HEK293 (cell line): Measurements from ENCODE around the gene CEP350.

ENCODE experiments used
- CTCF ChIA-PET: fragments of 350-600 bp; formaldehyde crosslinking; extraction: SDS; loops from one replicate; lab custom pipeline; 2021; ENCODE audit warnings: antibody characterized with exemption; lab: Yijun Ruan, JAX
- POLR2A ChIA-PET: fragments of 300-600 bp; formaldehyde crosslinking; extraction: SDS; loops from one replicate; lab custom pipeline; 2020; ENCODE audit warnings: antibody characterized with exemption, inconsistent platforms; lab: Yijun Ruan, JAX
- H3K27ac ChIP-seq: fragments of 200-500 bp; sonication (Bioruptor generic); 2 replicates; pipeline ENCODE4 v1.5.1; 2014; ENCODE audit warnings: low read depth, low read length, control low read depth, inconsistent platforms; ENCODE audit errors: extremely low read depth
- H3K36me3 ChIP-seq, 2 experiments: fragments of 200-500 bp in 1 of 2; sonication (Bioruptor generic) in 1 of 2; 1 replicate in 1 of 2; 2 replicates in 1 of 2; pipeline ENCODE4 v1.5.1; 2014 to 2017; ENCODE audit warnings: inconsistent platforms in 2 of 2, low read length in 2 of 2; ENCODE audit not compliant: control insufficient read depth in 2 of 2, insufficient read depth in 1 of 2
- H3K4me1 ChIP-seq: fragments of 200-500 bp; sonication (Bioruptor generic); 2 replicates; pipeline ENCODE4 v1.5.1; 2014; ENCODE audit warnings: mild to moderate bottlenecking, low read length, inconsistent platforms; ENCODE audit not compliant: control insufficient read depth, insufficient read depth
- H3K4me3 ChIP-seq: 2 replicates; pipeline ENCODE4 v1.5.1; 2011; ENCODE audit warnings: low read depth, mild to moderate bottlenecking, control low read depth, low read length, moderate library complexity
- H3K9me3 ChIP-seq: fragments of 200-500 bp; sonication (Bioruptor generic); 2 replicates; pipeline ENCODE4 v1.5.1; 2014; ENCODE audit warnings: low read depth, low read length, inconsistent platforms; ENCODE audit not compliant: control insufficient read depth, insufficient read depth
- PRDM6 ChIP-seq: fragments of 450-650 bp; formaldehyde crosslinking; IDR thresholded peaks from 2 replicates; pipeline ENCODE4 v1.5.1; 2017; ENCODE audit warnings: missing biosample characterization, missing genetic modification characterization
- SCRT1 ChIP-seq: fragments of 450-650 bp; formaldehyde crosslinking; IDR thresholded peaks from 2 replicates; pipeline ENCODE4 v1.5.1; 2016; ENCODE audit warnings: missing biosample characterization, missing genetic modification characterization, borderline replicate concordance
- SP2 ChIP-seq: fragments of 450-650 bp; formaldehyde crosslinking; IDR thresholded peaks from 2 replicates; pipeline ENCODE4 v1.5.1; 2016; ENCODE audit warnings: missing biosample characterization, missing genetic modification characterization
- TRIM28 ChIP-seq: IDR thresholded peaks from 2 replicates; pipeline ENCODE4 v1.6.1; 2011; ENCODE audit warnings: low read length, control low read depth, borderline replicate concordance
- ZBTB17 ChIP-seq: fragments of 450-650 bp; formaldehyde crosslinking; IDR thresholded peaks from 2 replicates; pipeline ENCODE4 v1.5.1; 2016; ENCODE audit warnings: missing biosample characterization, missing genetic modification characterization
- ZBTB20 ChIP-seq: fragments of 450-650 bp; formaldehyde crosslinking; IDR thresholded peaks from 2 replicates; pipeline ENCODE4 v1.5.1; 2016; ENCODE audit warnings: missing biosample characterization, missing genetic modification characterization
- ZEB2 ChIP-seq: fragments of 450-650 bp; formaldehyde crosslinking; IDR thresholded peaks from 2 replicates; pipeline ENCODE4 v1.5.1; 2016; ENCODE audit warnings: missing biosample characterization, missing genetic modification characterization
- ZNF146 ChIP-seq: fragments of 450-650 bp; formaldehyde crosslinking; IDR thresholded peaks from 2 replicates; pipeline ENCODE4 v1.5.1; 2016; ENCODE audit warnings: missing biosample characterization, missing genetic modification characterization
- ZNF16 ChIP-seq: fragments of 450-650 bp; formaldehyde crosslinking; IDR thresholded peaks from 2 replicates; pipeline ENCODE4 v1.5.1; 2016; ENCODE audit warnings: low read depth, missing biosample characterization, missing genetic modification characterization
- ZNF211 ChIP-seq: fragments of 450-650 bp; formaldehyde crosslinking; IDR thresholded peaks from 2 replicates; pipeline ENCODE4 v1.5.1; 2016; ENCODE audit warnings: low read depth, missing biosample characterization, missing genetic modification characterization
- ZNF354C ChIP-seq: fragments of 450-650 bp; formaldehyde crosslinking; IDR thresholded peaks from 2 replicates; pipeline ENCODE4 v1.5.1; 2016; ENCODE audit warnings: missing biosample characterization, missing genetic modification characterization, low read depth, borderline replicate concordance
- ZNF501 ChIP-seq: fragments of 450-650 bp; formaldehyde crosslinking; IDR thresholded peaks from 2 replicates; pipeline ENCODE4 v1.5.1; 2016; ENCODE audit warnings: missing biosample characterization, missing genetic modification characterization
- ZNF521 ChIP-seq: fragments of 450-650 bp; formaldehyde crosslinking; IDR thresholded peaks from 2 replicates; pipeline ENCODE4 v1.5.1; 2017; ENCODE audit warnings: missing biosample characterization, mild to moderate bottlenecking, missing genetic modification characterization
- ZNF561 ChIP-seq: fragments of 450-650 bp; IDR thresholded peaks from 2 replicates; pipeline ENCODE4 v1.5.1; 2018; ENCODE audit warnings: missing biosample characterization, missing genetic modification characterization, borderline replicate concordance
- ZNF654 ChIP-seq: fragments of 450-650 bp; formaldehyde crosslinking; IDR thresholded peaks from 2 replicates; pipeline ENCODE4 v1.5.1; 2016; ENCODE audit warnings: low read depth, missing biosample characterization, missing genetic modification characterization
- ZNF664 ChIP-seq: fragments of 450-650 bp; formaldehyde crosslinking; IDR thresholded peaks from 2 replicates; pipeline ENCODE4 v1.5.1; 2016; ENCODE audit warnings: missing biosample characterization, missing genetic modification characterization
- ZNF791 ChIP-seq: fragments of 450-650 bp; formaldehyde crosslinking; IDR thresholded peaks from 2 replicates; pipeline ENCODE4 v1.5.1; 2016; ENCODE audit warnings: missing biosample characterization, missing genetic modification characterization
- ZNF830 ChIP-seq: fragments of 450-650 bp; IDR thresholded peaks from 2 replicates; pipeline ENCODE4 v1.5.0; 2018; ENCODE audit warnings: missing biosample characterization, missing genetic modification characterization, low read depth, mild to moderate bottlenecking, moderate library complexity
- TF ChIP-seq, protein P1 (sequence below): fragments of 450-650 bp; formaldehyde crosslinking; conservative IDR thresholded peaks from 2 replicates; pipeline ENCODE4 v1.5.1; 2016; ENCODE audit warnings: low read depth, missing biosample characterization, missing genetic modification characterization
- TF ChIP-seq, protein P2 (sequence below): fragments of 450-650 bp; formaldehyde crosslinking; IDR thresholded peaks from 2 replicates; pipeline ENCODE4 v1.5.1; 2016; ENCODE audit warnings: missing biosample characterization, missing genetic modification characterization, borderline replicate concordance

The CEP350 gene

GRCh38 chr1:180081474-180081873, 126.9 kb downstream of the CEP350 start:
- Histone ChIP-seq H3K27ac (no peak overlapping the region), H3K36me3 (peaks cover 36 to 57% of the 10 kb centered on the region in 2 experiments), H3K9me3 (no peaks in the 10 kb centered on the region), H3K4me3 (no peak overlapping the region), H3K4me1 (no peaks in the 10 kb centered on the region)
- CTCF ChIA-PET: interaction anchor here (1.2 kb wide), 1 partner anchor 98 kb away, joined by 5 read pairs; no protein-coding TSS in a partner anchor
- TF ChIP-seq ZNF830 (no peak), ZNF561 (no peak), ZNF146 (tag by site-specific recombination) (no peak)
- TF ChIP-seq, protein P1, sequence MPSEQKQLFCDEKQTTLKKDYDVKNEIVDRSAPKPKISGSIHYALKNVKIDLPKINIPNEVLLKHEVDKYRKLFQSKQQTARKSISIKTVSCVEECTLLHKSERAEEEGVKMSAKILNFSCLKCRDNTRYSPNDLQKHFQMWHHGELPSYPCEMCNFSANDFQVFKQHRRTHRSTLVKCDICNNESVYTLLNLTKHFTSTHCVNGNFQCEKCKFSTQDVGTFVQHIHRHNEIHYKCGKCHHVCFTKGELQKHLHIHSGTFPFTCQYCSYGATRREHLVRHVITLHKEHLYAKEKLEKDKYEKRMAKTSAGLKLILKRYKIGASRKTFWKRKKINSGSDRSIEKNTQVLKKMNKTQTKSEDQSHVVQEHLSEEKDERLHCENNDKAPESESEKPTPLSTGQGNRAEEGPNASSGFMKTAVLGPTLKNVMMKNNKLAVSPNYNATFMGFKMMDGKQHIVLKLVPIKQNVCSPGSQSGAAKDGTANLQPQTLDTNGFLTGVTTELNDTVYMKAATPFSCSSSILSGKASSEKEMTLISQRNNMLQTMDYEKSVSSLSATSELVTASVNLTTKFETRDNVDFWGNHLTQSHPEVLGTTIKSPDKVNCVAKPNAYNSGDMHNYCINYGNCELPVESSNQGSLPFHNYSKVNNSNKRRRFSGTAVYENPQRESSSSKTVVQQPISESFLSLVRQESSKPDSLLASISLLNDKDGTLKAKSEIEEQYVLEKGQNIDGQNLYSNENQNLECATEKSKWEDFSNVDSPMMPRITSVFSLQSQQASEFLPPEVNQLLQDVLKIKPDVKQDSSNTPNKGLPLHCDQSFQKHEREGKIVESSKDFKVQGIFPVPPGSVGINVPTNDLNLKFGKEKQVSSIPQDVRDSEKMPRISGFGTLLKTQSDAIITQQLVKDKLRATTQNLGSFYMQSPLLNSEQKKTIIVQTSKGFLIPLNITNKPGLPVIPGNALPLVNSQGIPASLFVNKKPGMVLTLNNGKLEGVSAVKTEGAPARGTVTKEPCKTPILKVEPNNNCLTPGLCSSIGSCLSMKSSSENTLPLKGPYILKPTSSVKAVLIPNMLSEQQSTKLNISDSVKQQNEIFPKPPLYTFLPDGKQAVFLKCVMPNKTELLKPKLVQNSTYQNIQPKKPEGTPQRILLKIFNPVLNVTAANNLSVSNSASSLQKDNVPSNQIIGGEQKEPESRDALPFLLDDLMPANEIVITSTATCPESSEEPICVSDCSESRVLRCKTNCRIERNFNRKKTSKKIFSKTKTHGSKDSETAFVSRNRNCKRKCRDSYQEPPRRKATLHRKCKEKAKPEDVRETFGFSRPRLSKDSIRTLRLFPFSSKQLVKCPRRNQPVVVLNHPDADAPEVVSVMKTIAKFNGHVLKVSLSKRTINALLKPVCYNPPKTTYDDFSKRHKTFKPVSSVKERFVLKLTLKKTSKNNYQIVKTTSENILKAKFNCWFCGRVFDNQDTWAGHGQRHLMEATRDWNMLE: no peak
- POLR2A ChIA-PET: no interaction called here

- no peak overlapping the region for H3K4me3 ChIP-seq
- CTCF ChIA-PET: interaction anchor here (0.6 to 1.5 kb wide), 3 partner anchors 9 to 377 kb away, joined by 3 to 4 read pairs (median 3); no protein-coding TSS in a partner anchor
- no peak for TF ChIP-seq ZNF561
- no peak for TF ChIP-seq PRDM6 (tag by site-specific recombination)
- no peak for TF ChIP-seq ZNF354C (tag by site-specific recombination)
- TF ChIP-seq TRIM28: no peak
- no peak for TF ChIP-seq ZNF211
- TF ChIP-seq ZNF16 (tag by site-specific recombination): no peak
- TF ChIP-seq ZNF521 (tag by site-specific recombination): no peak
- no peak for TF ChIP-seq ZBTB20
- no peak for TF ChIP-seq ZNF791
- no peak for TF ChIP-seq SCRT1 (tag by site-specific recombination)
- no peak for TF ChIP-seq ZNF501 (tag by site-specific recombination)
- no peak for TF ChIP-seq ZBTB17
- no peak for TF ChIP-seq SP2 (tag by site-specific recombination)
- TF ChIP-seq ZNF654 (tag by site-specific recombination): no peak
- TF ChIP-seq ZEB2 (tag by site-specific recombination): no peak
- TF ChIP-seq ZNF664: no peak
- TF ChIP-seq, protein P2, sequence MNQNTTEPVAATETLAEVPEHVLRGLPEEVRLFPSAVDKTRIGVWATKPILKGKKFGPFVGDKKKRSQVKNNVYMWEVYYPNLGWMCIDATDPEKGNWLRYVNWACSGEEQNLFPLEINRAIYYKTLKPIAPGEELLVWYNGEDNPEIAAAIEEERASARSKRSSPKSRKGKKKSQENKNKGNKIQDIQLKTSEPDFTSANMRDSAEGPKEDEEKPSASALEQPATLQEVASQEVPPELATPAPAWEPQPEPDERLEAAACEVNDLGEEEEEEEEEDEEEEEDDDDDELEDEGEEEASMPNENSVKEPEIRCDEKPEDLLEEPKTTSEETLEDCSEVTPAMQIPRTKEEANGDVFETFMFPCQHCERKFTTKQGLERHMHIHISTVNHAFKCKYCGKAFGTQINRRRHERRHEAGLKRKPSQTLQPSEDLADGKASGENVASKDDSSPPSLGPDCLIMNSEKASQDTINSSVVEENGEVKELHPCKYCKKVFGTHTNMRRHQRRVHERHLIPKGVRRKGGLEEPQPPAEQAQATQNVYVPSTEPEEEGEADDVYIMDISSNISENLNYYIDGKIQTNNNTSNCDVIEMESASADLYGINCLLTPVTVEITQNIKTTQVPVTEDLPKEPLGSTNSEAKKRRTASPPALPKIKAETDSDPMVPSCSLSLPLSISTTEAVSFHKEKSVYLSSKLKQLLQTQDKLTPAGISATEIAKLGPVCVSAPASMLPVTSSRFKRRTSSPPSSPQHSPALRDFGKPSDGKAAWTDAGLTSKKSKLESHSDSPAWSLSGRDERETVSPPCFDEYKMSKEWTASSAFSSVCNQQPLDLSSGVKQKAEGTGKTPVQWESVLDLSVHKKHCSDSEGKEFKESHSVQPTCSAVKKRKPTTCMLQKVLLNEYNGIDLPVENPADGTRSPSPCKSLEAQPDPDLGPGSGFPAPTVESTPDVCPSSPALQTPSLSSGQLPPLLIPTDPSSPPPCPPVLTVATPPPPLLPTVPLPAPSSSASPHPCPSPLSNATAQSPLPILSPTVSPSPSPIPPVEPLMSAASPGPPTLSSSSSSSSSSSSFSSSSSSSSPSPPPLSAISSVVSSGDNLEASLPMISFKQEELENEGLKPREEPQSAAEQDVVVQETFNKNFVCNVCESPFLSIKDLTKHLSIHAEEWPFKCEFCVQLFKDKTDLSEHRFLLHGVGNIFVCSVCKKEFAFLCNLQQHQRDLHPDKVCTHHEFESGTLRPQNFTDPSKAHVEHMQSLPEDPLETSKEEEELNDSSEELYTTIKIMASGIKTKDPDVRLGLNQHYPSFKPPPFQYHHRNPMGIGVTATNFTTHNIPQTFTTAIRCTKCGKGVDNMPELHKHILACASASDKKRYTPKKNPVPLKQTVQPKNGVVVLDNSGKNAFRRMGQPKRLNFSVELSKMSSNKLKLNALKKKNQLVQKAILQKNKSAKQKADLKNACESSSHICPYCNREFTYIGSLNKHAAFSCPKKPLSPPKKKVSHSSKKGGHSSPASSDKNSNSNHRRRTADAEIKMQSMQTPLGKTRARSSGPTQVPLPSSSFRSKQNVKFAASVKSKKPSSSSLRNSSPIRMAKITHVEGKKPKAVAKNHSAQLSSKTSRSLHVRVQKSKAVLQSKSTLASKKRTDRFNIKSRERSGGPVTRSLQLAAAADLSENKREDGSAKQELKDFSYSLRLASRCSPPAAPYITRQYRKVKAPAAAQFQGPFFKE: no peak
- H3K4me1 ChIP-seq: no peaks in the 10 kb centered on the region
- H3K36me3 ChIP-seq: peaks cover 34 to 48% of the 10 kb centered on the region in 2 experiments
- H3K9me3 ChIP-seq: no peaks in the 10 kb centered on the region
- no peak overlapping the region for H3K27ac ChIP-seq
- POLR2A ChIA-PET: no interaction called here
These were observed 128.6 kb downstream of the CEP350 start for GRCh38 chr1:180083164-180083563.
